ENCODE measurements around the gene TMPRSS15. TPM values are rescaled to one million over a fixed set of nuclear protein-coding genes. Genes with fewer than 3 reads are reported as not detected.

TMPRSS15 gene
- not detected for total RNA-seq

DNA sequence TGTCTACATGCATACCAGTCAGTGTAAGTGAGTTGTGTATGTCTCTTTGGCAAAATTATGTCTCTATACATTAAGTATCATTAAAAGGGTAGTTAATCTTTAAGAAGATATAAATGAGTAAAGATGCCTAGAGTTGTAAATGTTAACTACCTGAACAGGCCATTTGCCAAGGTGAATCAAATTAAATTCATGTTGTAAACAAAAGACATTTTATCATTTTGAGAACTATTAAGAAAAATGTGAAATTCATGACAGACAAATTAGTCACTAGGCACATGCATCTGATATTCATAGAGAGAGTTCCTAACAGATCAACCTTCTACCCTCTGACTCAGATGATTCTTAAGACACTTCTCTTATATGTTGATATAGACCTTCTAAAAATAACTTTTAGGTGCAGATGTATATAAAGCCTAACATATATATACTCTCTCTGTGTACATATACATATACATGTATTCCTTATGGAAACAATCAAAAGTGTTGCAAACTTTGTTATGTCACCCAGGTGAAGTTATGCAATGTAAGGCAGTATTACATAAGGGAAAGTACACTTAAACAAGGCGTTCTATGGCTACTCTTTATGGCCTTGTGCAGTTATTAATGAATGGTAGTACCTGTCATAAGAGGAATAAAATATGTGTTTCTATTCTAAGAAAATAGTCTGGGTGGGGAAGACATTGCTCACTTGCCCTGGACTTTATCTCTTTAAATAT lies at the start of gene TMPRSS15:
TSS of gene TMPRSS15 (minus strand) at position 51 of the 716 bp plus-strand sequence. CDS start 163 bp downstream, outside the sequence.
- Histone ChIP-seq H3K27me3 (no peaks in the 10 kb centered on the region), H3K27ac (no peak within 1 kb of the TSS), H3K4me3 (no peak within 1 kb of the TSS), H3K36me3 (no peaks in the 10 kb centered on the region), H3K9me3 (peaks cover 0 to 8% (median 0%) of the 10 kb centered on the region in 4 donors), H3K4me1 (no peaks in the 10 kb centered on the region)
- no peak for TF ChIP-seq POLR2A (IDR thresholded peaks at IDR 0.05)
- DNase-seq: no peak
- 52 to 64% methylated on average over 1 of the region's 1 CpG for WGBS, 2 donors
- no peak for ATAC-seq (ENCODE audit: low FRiP score in 2 of 2)

DNA sequence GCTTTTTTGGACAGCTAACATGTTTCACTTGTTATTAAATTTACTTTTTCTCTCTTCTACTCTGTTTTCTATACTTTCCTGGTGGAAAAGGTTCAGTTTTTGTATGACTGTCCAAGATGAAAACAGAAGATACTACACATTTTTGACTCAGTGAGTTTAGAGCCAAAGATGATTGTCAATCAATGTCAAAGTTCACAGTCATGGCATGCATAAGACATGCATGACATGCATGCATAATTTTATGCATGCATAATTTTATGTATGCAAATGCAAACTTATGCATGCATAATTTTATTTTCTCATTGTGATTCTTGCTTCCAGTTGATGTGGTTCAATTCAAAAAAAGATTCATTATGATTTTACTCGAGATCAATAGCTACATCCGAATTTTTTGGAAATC lies 48.1 kb upstream of the TMPRSS15 start:
- ATAC-seq (ENCODE audit: low FRiP score in 2 of 2): no peak
- no peak overlapping the region for H3K4me3 ChIP-seq
- no peak overlapping the region for H3K27ac ChIP-seq
- no peaks in the 10 kb centered on the region for H3K36me3 ChIP-seq
- H3K9me3 ChIP-seq: no peaks in the 10 kb centered on the region
- no peak for DNase-seq
- 88 to 89% methylated on average over 2 of the region's 2 CpGs for WGBS, 2 donors
- no peaks in the 10 kb centered on the region for H3K27me3 ChIP-seq
- H3K4me1 ChIP-seq: no peaks in the 10 kb centered on the region
- TF ChIP-seq EP300 (IDR thresholded peaks at IDR 0.05) (no peak), POLR2A (IDR thresholded peaks at IDR 0.05) (no peak), POLR2AphosphoS5 (IDR thresholded peaks at IDR 0.05) (no peak)
- TF ChIP-seq, protein P1, sequence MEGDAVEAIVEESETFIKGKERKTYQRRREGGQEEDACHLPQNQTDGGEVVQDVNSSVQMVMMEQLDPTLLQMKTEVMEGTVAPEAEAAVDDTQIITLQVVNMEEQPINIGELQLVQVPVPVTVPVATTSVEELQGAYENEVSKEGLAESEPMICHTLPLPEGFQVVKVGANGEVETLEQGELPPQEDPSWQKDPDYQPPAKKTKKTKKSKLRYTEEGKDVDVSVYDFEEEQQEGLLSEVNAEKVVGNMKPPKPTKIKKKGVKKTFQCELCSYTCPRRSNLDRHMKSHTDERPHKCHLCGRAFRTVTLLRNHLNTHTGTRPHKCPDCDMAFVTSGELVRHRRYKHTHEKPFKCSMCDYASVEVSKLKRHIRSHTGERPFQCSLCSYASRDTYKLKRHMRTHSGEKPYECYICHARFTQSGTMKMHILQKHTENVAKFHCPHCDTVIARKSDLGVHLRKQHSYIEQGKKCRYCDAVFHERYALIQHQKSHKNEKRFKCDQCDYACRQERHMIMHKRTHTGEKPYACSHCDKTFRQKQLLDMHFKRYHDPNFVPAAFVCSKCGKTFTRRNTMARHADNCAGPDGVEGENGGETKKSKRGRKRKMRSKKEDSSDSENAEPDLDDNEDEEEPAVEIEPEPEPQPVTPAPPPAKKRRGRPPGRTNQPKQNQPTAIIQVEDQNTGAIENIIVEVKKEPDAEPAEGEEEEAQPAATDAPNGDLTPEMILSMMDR (IDR thresholded peaks at IDR 0.05): no peak

DNA sequence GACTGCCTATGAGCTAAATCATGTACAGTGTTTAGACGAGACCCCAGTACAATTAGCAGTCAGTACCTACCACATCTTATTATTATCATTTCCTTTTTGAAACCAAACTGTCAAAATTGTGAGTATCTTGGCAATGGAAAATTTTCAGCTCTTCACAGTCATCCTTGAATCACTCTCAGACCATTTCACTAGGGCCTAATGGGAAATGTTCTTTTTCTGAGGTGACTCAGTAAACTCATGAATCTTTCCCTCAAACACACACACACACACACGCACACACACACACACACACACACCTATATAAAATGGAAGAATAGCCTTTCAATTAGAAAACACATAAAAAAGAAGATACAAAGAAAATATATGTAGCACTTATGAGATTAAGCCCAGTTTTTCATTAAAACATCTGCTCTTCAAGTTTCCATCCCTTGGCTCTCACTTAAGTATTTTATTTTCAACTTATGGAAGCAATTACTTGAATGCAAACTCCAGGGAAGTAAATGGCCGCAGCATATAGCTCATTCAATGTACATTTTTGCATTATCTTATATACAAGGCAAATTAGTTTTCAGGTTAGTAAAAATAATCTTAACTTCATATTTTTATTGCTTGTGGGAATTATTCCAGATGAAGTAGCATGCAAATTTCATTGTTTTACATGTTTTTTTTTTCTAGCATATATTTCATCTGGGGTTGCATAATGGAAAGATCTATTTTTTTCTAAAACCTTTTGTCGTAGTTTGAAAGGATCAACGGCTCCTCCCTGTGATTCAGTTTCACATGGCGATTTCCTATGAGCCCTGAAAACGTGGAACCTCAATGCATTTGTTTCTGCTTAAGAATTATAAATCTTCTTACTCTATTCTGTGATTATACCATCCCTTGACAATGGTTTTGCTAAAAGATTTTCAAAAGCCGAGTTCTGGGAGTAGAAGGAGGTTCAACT lies 46.3 kb upstream of the TMPRSS15 start:
- DNase-seq (no peak), ATAC-seq (ENCODE audit: low FRiP score in 2 of 2) (no peak)
- no peak for TF ChIP-seq POLR2AphosphoS5 (IDR thresholded peaks at IDR 0.05)
- TF ChIP-seq EP300 (IDR thresholded peaks at IDR 0.05): no peak
- TF ChIP-seq, protein P1 (IDR thresholded peaks at IDR 0.05): no peak
- no peak for TF ChIP-seq POLR2A (IDR thresholded peaks at IDR 0.05)
- Histone ChIP-seq H3K4me3 (no peak overlapping the region), H3K4me1 (no peaks in the 10 kb centered on the region), H3K9me3 (no peaks in the 10 kb centered on the region), H3K36me3 (no peaks in the 10 kb centered on the region), H3K27ac (no peak overlapping the region), H3K27me3 (no peaks in the 10 kb centered on the region)
- 68 to 71% methylated on average over 8 of the region's 8 CpGs for WGBS, 2 donors

DNA sequence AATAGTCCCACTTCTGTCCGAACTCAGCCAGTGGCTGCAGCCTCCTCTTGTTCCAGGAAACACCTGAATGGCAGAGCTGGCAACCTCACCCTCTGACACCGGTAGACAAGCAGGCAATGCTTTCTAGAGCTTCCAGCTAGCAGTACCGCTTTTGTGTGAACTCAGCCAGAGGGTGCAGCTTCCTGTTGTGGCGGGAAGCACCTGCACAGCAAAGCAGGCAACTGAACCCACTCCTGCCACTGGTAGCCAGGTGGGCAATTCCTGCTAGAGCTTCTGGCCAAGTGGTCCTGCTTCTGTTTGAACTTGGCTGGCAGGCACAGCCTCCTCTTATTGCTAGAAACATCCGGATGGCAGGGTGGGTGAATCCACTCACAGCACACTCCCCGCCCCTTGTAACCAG lies 40.1 kb upstream of the TMPRSS15 start:
- WGBS, 2 donors: 41% methylated on average over 4 of the region's 6 CpGs; no CpG with 5 or more reads in 1 of the 2 donors
- Histone ChIP-seq H3K27me3 (no peaks in the 10 kb centered on the region), H3K36me3 (no peaks in the 10 kb centered on the region), H3K9me3 (no peaks in the 10 kb centered on the region), H3K4me1 (no peaks in the 10 kb centered on the region), H3K4me3 (no peak overlapping the region), H3K27ac (no peak overlapping the region)
- TF ChIP-seq, protein P1 (IDR thresholded peaks at IDR 0.05): no peak
- TF ChIP-seq EP300 (IDR thresholded peaks at IDR 0.05) (no peak), POLR2A (IDR thresholded peaks at IDR 0.05) (no peak), POLR2AphosphoS5 (IDR thresholded peaks at IDR 0.05) (no peak)
- ATAC-seq (ENCODE audit: low FRiP score in 2 of 2): no peak
- DNase-seq: peak in 1 of 2 donors; percentile 28

DNA sequence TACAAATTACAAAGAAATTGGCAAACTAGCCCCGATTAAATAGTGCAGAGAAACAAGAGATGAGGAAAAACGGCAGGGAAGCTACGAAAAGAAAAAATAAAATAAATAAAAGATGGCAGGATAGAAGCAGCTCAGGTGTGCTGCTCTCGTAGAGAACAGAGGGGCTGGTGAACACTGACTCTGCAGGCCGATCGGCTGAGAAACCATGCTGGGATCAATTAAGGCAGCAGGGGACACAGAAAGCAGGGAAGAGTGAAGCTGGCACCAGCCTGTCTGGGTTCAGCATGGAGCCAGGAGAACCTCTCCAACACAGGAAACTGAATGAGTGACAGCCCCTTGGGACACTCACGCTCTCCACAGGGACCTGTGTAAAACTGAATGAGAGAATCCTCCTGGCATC lies 39.5 kb upstream of the TMPRSS15 start:
- ATAC-seq (ENCODE audit: low FRiP score in 2 of 2) (peak in 1 of 2 donors; percentile 37), DNase-seq (no peak)
- no peaks in the 10 kb centered on the region for H3K27me3 ChIP-seq
- no peaks in the 10 kb centered on the region for H3K9me3 ChIP-seq
- no peak overlapping the region for H3K4me3 ChIP-seq
- no peak overlapping the region for H3K27ac ChIP-seq
- TF ChIP-seq, protein P1 (IDR thresholded peaks at IDR 0.05): no peak
- TF ChIP-seq POLR2AphosphoS5 (IDR thresholded peaks at IDR 0.05) (no peak), EP300 (IDR thresholded peaks at IDR 0.05) (no peak), POLR2A (IDR thresholded peaks at IDR 0.05) (no peak)
- no peaks in the 10 kb centered on the region for H3K36me3 ChIP-seq
- WGBS, 2 donors: 76 to 82% methylated on average over 6 to 7 of the region's 7 CpGs
- H3K4me1 ChIP-seq: no peaks in the 10 kb centered on the region

Measured in upper lobe of left lung (tissue), 6 donors.